Measurements from ENCODE around the gene SPART.

Gene SPART, protein sequence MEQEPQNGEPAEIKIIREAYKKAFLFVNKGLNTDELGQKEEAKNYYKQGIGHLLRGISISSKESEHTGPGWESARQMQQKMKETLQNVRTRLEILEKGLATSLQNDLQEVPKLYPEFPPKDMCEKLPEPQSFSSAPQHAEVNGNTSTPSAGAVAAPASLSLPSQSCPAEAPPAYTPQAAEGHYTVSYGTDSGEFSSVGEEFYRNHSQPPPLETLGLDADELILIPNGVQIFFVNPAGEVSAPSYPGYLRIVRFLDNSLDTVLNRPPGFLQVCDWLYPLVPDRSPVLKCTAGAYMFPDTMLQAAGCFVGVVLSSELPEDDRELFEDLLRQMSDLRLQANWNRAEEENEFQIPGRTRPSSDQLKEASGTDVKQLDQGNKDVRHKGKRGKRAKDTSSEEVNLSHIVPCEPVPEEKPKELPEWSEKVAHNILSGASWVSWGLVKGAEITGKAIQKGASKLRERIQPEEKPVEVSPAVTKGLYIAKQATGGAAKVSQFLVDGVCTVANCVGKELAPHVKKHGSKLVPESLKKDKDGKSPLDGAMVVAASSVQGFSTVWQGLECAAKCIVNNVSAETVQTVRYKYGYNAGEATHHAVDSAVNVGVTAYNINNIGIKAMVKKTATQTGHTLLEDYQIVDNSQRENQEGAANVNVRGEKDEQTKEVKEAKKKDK

DNA sequence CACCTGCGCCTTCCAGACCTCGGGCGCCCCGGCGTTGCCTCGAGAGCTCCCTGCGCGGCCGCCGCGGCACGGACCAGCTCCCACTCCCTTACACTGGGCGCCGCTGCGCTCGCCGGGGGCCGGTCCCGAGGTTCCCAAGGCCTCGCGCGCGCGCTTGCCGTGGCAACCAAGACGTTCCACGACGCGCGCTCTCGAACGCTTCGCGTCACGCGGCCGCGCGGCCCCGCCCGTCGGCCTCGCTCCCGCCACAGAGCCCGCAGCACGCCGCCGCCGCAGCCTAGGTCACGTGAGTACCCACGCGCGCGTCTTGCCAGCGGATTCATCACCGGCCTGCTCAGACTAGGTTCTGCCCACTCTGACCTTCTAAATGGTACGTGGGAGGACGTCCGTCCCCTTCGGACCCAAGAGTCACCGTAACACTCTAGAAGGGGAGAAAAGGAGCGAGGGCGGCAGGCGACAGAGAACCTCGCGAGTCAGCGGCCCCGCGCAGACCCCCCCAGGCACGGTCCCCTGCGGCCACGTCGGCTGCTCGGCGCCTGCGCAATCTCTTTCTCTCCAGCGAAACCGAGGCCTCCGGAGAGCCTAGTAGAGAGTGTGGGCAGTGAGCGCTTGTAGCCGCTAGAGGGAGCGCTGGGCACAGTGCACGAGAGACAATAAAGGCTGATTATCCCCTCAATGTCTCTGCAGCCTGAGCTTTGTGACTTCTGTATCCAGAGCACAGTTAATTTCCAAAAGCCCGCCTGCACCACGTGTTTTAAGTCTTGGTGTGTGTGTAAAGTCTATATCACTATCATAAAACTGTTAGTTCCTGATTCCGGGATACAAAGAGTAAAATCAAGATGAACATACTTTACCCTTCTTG, at the start of gene SPART:
Gene SPART (minus strand): TSS at position 173 of the 862 bp plus-strand sequence. CDS start 10,564 bp downstream, outside the sequence.
- DNase-seq (ENCODE audit: low spot score) = peak; percentile 97

DNA sequence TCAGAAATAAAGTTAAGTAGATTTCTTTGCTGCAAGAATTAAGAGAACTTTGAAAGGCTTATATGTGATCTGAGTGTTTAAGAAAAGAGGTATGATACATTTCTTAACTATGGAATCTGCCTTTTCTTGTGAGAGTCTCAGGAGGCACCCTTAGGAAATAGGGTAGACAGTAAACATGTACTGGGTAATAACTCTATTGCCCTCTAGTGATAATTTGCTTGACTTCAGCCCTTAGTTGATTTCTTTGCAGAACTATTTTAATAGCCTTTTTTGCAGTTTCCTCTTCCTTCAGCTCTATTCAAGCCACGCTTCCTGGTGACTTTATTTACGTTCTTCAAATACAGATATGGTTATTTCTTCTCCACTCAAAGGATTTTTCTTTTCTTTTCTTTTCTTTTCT, 49.1 kb upstream of the SPART start:
- peak; percentile 71 for DNase-seq (ENCODE audit: low spot score)

DNA sequence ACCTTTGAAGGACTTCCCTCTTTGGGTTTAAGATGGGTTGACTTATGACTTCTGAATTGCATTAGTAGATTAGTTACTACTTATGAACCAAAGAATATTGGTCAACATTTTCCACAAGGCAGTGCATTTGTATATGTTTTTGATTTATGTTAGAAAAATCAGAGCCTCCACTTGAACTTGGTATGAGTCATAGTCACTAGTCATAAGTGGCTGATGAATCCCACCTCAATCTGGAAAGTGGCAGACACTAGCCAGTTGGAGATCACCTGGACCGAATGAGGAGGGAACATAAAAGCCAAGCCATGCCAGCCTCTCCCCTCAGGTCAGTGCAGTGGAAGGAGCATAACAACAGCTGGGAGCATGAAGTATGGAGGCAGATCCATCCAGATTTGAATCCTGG, 39.3 kb upstream of the SPART start:
- DNase-seq (ENCODE audit: low spot score) = no peak

DNA sequence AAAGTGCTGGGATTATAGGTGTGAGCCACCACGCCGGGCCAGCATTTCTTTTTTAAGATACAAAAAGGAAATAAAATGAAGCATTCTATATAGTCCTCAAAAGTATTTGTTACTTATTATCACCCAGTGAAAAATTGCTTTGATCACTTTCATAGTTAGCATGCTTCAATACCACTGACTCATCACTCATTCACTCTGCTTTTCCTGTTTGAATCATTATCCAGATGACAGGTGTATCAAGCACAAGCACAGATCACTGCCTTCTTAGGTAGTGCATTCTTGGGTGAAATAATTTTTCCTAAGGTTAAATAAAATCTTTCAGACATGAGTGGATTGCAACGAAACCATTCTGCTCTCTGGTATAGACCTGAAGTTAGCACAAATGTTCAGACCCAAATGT, 35.8 kb upstream of the SPART start:
- no peak for DNase-seq (ENCODE audit: low spot score)

DNA sequence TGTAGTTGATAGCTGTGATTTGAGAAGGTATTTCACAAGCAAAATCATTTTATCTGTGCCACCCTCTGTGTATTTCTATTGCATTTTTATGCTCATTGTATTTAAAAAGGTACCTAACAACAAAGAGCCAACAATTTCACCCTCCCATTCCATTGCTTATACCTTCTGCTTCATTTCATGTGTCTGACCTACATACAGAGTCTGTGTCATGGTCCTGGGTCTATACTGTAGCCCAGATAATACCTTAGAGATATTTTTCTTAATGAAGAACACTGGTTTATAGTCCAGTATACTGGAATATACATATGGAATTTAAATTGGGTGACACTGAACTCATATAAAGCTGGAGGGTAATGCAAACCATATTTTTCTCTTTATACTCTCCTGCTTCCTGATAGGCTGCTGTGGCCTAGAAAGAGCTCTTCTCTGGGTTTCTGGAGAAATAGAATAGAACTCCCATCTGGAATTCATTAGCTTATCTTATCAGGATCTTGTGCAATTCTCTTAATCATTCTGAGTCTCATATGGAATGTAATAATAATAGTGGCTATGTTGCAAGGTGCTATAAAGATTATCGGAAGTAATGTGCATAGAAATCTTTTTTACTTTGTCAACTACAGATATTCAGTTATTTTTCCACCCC, 31.8 kb upstream of the SPART start:
- no peak for DNase-seq (ENCODE audit: low spot score)

DNA sequence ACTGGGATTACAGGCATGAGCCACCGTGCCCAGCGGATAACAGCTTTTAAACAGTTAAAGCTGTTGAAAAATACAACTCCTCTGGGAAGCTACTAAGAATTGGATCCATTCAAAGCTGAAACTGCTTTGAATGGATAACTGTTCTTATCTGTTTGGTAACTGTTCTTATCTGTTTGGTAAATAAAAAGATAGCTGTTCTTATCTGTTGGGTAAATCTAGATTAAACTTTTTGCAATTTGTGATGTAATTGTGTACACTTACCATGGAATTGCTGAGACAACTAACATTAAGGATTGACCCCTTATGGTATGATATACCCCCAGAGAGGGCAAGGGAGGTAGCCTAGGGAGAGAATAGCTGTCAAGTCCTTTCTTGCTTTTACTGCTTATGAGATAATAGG, 27.9 kb upstream of the SPART start:
- no peak for DNase-seq (ENCODE audit: low spot score)

DNA sequence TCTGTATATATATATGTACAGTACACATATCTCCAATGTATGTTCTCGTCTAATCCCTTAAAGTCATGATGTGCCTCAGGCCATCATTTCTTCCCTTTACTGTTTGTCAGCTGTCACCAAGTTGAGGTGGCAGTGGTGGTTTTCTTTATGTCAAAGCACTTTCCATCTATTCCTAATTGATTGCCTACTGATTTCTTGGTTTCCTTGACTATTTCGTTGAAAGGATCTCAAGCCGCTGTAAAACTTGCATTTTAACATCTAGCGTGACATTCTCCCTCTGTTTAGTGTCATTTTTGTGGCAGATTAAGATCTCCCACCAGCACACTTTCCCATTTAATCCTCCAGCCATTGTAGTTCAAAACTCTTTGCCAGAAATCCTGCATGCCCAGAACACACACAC, 25.0 kb upstream of the SPART start:
- DNase-seq (ENCODE audit: low spot score) = no peak

DNA sequence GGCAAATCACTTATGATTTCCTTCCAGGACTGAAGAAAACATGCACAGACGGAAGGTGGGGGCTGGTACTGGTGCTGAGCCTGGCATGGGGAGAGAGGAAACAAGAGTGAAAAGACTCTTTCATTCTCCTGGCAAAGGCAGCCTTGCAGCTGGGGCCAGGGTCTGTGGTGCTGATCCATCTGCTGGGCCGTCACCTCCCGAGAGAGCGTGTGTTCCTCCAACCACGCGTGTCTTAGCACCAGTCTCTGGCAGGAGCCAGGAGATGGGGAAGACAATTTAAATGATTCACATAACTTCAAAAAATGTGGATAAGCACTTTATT, 23.9 kb upstream of the SPART start:
- peak; percentile 95 for DNase-seq (ENCODE audit: low spot score)

DNA sequence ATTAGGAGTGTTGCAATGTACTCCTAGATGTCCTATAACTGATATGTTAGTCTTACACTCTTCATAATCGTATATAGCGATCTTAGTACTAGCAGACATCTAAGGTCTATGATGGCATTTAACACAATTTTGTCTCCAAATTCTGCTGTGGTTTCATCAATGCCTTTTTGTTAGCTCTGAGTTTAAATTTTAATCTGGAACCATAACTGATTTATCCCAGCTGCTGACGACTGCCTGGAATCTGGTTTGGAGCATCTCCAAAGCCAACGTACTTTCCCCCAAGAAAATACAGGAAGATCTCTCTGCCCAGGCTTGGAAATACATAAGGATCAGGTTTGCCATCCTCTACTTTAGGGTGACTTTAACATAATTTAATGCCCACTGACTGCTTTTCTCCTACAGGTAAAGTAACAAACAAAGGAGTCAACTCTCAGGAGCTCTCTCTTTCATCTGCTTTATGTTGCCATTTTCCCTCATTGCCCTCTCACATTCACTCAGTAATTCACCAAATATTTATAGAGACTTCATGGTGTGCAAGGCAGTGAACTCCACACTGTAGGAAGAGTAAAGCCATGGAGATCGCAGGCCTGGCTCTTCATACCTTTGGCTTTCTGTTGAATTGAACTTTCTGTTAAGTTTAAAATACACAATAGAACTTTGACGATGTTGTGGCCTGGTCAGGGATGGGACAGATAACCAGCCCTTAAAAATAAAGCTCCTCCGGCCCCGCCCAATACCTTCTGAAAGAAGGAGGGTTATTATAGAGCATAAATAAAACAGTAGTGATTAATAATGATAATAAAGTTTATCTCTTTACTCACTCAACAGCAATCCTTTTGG, 23.3 kb upstream of the SPART start:
- peak; percentile 60 for DNase-seq (ENCODE audit: low spot score)

DNA sequence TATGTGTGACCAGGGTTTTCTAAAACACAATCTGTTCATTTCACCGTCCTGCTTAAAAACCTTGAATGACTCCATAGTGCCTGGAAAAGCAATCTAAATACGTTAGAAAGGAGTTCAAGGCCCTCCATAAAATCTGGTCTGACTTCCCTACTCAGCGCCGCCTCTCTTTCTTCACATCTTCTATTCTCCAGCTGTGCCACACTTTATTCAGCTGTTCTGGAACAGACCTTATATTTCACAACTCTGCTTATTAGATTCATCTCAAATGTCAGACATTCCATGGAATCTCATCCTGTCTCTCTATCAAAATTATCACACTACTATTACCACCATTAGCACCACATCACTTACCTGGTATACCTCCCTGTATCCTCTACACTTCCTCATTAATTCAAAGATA, 19.8 kb upstream of the SPART start:
- DNase-seq (ENCODE audit: low spot score) = no peak

DNA sequence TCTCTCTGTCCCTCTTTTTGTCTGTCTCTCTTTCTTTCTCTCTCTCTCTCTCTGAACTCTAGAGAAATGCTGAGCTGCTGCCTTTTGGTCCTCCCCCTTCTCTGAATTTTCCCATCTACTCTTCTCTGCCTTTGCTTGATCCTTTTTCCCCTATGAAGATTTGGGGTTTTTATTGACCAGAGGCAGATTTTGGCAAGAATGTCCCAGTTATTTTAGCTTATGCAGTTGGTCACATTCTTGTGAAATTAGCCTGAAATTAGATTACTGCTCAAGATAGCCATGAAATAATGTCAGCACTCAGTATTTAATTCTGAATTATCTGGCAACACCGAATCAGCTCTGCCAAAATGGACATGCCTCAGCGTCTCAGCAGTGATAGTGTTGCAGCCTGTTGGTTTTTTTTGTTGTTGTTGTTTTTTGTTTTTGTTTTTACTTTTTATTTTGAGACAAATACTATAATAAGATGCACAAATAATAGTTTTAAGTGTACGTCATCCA, 17.2 kb upstream of the SPART start:
- DNase-seq (ENCODE audit: low spot score) = no peak

DNA sequence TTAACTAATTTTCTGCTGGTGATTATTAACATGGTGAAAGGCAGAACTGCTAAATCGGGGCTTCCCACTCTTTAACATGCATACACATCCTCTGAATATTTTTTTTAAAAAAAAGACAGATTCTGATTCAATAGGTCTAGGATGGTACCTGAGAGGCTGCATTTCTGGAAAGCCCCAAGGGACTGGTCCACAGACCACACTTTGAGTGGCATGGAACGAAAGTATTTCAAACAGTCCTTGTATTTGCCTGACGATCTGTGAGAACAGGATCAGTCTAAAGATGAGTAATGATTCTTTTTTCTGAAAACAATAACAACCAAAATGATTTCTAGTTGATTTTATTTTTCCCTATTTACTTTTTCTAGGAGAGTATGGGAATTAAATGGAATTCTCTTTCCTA, 16.7 kb upstream of the SPART start:
- no peak for DNase-seq (ENCODE audit: low spot score)

DNA sequence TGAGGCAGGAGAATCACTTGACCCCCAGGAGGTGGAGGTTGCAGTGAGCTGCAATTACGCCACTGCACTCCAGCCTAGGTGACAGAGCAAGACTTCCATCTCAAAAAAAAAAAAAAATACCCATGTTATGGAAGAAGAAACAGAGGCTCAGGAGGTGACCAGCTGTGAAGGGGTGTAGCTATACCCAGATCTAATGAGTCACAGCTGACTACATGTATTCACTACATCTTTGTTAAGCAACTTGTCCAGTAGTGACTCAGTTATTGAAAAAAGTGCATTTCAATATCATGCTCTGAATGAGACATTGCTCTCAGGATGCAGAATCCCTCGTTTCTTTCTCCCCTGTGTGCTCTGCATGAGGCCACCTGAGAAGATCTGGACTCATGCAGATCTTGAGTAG, 16.1 kb upstream of the SPART start:
- DNase-seq (ENCODE audit: low spot score) = no peak

DNA sequence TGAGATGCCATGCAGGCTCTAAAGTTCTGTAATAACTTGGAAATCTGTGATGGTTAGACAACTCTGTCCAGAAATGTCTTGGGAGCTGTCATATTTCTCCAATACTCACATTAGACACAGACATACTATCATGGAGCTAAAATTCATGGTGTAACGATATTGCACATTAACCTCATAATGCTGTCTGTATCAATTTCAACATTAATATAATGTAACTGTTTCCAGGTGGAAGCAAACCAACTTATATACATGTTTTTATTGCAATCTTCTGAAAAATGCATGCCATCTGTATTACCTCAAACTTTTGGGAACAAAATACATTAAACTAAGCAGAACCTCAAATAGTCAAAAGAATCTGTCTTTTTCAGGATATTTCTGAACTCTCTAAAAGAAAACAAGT, 14.7 kb upstream of the SPART start:
- DNase-seq (ENCODE audit: low spot score) = no peak

DNA sequence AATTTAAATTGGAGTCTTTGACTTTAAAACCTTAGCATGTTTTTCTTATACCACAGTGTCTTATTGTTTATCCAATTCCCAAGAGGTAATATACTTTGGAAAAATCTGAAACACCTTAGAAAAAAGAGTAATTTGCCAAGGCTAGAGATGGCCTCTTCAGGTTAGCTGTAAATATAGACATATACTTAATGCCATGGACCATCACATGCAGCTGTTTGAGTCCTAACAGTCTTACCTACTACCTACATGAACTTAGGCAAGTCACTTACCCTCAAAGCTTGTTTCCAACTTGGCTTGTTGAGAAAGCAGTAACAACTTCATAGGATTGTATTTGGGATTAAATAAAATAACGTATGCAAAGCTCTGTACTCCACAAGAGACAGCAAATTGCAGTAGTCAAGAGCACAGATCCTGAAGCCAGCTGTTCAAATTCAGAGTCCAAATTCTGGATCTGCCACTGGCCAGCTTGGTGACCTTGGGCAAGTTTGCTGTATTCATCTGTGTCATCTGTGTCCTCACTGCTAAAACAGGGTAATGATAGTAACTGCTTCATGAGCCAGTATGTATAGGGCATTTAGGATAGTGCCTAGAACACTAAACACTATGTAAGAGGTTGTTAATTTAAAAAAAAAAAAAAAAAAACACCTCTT, 13.2 kb upstream of the SPART start:
- DNase-seq (ENCODE audit: low spot score) = no peak

DNA sequence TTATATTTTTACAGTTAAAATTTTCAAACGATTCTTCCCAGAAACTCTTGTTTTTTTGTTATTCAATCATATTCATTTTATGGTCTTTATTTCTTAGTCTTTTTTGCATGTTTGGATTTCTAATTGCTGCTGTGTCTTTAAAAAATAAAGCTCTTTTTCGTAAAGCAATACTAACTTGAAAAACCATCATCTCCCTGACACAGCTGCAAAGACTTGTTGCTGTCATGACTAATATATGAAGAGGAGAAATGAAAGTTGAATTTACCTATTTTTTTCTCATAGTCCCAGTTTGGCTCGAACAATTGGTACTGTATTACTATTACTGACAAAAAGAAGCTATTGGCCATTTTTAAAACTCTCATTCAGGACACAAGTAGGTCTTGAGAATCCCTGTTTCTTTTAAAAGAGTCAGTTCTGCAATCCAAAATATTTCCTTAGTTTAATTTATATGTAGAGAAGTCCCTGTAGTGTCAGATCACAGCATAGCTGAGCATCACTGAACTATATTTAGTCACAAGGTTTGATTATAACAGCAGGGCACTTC, 12.1 kb upstream of the SPART start:
- no peak for DNase-seq (ENCODE audit: low spot score)

DNA sequence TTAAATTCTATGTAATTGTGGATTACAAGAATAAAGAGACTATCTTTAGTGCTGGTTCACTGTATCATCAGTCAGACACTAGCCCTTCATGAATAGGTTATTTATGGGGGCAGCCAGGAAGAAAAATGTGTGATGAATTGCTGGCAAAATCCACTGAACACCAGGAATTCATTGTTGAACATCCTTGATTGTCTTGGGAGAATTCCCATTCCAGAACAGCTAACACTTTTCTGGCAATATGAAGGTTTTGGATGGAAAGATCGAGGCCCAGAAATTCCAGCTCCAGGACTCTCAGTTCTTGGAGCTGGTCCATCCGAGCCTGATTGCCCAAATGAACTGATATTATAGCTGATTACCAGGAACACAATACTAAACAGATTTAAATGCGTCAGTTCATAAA, 11.5 kb upstream of the SPART start:
- DNase-seq (ENCODE audit: low spot score) = no peak

DNA sequence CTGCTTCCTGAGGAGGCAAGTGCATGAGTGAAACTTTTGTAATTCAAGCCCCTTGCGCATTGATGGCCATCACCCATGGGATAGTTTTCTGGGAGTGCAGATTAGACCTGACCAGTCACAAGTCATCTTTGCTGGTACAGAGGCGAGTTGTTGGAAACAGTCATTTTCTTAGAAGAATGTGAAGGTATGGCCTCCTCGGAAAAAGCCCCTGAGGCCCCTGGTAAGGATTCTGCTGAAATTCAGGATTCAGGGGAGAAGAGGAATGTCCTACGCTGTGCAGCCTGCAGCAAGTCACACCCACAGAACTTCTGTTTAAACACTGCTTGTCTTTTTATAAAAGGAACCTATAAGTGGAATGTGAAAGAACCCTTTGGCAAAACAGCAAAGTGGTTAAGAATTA, 11.0 kb upstream of the SPART start:
- DNase-seq (ENCODE audit: low spot score) = no peak

DNA sequence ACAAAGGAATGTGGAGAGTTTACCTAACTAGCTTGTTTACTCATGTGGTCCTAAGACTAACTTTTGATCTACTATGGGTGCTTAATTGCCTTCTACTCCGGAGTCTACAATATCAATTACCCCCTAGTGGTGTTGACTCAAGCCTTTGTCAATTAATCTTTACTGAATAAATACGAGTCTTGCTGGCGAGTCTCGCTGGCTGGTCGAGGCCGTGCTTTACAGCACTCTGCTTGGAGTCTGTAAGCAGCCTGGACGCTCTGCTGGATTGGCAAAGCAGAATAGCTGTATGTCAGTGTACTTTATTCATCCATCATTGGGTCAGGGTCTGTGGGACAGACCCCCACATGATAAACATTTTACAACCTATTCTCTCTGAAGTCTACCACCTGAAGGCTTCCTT, 9.9 kb upstream of the SPART start:
- no peak for DNase-seq (ENCODE audit: low spot score)

DNA sequence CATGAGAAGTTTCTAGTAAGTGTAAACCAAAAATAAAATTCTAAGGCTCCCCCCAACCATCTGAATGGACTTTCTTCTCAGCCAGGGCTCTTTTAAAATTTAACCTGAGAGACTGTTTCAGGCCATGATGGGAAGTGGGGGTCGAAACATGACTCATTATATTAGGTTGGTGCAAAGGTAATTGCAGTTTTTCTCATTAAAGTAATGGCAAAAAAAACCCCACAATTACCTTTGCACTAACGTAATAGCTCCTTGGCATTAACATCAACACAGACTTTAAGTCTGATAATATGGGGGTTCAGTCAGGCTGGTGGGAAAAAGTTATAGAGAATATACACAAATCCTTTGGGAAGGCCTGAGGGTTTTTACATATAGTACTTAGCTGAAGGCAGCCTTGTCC, 9.4 kb upstream of the SPART start:
- DNase-seq (ENCODE audit: low spot score) = no peak

Data from globus pallidus (tissue), 1 donor.